A549 (cell line): Measurements from ENCODE around the gene PLCB2.

Source experiments
- BHLHE40 ChIP-seq: IDR thresholded peaks from 2 replicates; pipeline ENCODE4 v1.6.1; 2012; ENCODE audit warnings: low read depth, low read length, inconsistent platforms
- CHD2 ChIP-seq: fragments of 150-350 bp; IDR thresholded peaks from 2 replicates; pipeline ENCODE4 v1.6.1; 2014; ENCODE audit warnings: low read length; ENCODE audit not compliant: partially characterized antibody
- CTCF ChIP-seq: fragments of >200 bp; sonication (Bioruptor Twin); formaldehyde crosslinking; IDR thresholded peaks from 3 replicates; pipeline ENCODE4 v1.5.1; 2016
- FOSL2 ChIP-seq, 2 experiments: fragments of 450-650 bp in 1 of 2; fragments of >200 bp in 1 of 2; sonication (Bioruptor Twin) in 1 of 2; formaldehyde crosslinking; IDR thresholded peaks; 2 replicates each; pipeline versions ENCODE4 v1.5.0 to v1.6.1; 2016 to 2020; ENCODE audit warnings: mild to moderate bottlenecking in 1 of 2, moderate library complexity in 1 of 2
- HMGXB4 ChIP-seq: fragments of 250-450 bp; sonication (Bioruptor Pico); IDR thresholded peaks from 2 replicates; pipeline ENCODE4 v1.5.0; 2021; ENCODE audit warnings: mild to moderate bottlenecking, moderate library complexity, borderline replicate concordance
- JUN ChIP-seq, 2 experiments: fragments of >200 bp; sonication (Bioruptor Twin); formaldehyde crosslinking; IDR thresholded peaks; 2 replicates in 1 of 2; 3 replicates in 1 of 2; pipeline ENCODE4 v1.6.1; 2016 to 2017
- NPAS2 ChIP-seq: fragments of 250-450 bp; sonication (Bioruptor Pico); IDR thresholded peaks from 2 replicates; pipeline ENCODE4 v1.8.0; 2022; ENCODE audit warnings: mild to moderate bottlenecking, moderate library complexity, borderline replicate concordance
- POLR2A ChIP-seq: IDR thresholded peaks from 2 replicates; pipeline ENCODE4 v1.6.1; 2012; ENCODE audit warnings: mild to moderate bottlenecking, low read length
- RNF2 ChIP-seq: fragments of 200-600 bp; sonication (generic); IDR thresholded peaks from 2 replicates; pipeline ENCODE4 v1.6.1; 2016; ENCODE audit warnings: low read depth, mild to moderate bottlenecking, antibody characterized with exemption, moderate library complexity, borderline replicate concordance
- USF2 ChIP-seq: fragments of 450-650 bp; IDR thresholded peaks from 2 replicates; pipeline ENCODE4 v1.6.1; 2014; ENCODE audit warnings: antibody characterized with exemption
- TF ChIP-seq, protein P1 (sequence below): IDR thresholded peaks from 2 replicates; pipeline ENCODE4 v1.6.1; 2012

- TF ChIP-seq FOSL2 (IDR thresholded peaks at IDR 0.05): no peak
- no peak for TF ChIP-seq FOSL2 (CRISPR knock-in tag; IDR thresholded peaks at IDR 0.05)
- TF ChIP-seq, protein P1, sequence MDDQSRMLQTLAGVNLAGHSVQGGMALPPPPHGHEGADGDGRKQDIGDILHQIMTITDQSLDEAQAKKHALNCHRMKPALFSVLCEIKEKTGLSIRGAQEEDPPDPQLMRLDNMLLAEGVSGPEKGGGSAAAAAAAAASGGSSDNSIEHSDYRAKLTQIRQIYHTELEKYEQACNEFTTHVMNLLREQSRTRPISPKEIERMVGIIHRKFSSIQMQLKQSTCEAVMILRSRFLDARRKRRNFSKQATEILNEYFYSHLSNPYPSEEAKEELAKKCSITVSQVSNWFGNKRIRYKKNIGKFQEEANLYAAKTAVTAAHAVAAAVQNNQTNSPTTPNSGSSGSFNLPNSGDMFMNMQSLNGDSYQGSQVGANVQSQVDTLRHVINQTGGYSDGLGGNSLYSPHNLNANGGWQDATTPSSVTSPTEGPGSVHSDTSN: no peak
- TF ChIP-seq CTCF: no peak
- TF ChIP-seq JUN (IDR thresholded peaks at IDR 0.05): no peak
- no peak for TF ChIP-seq CHD2
- TF ChIP-seq USF2: no peak
- no peak for TF ChIP-seq NPAS2 (CRISPR knock-in tag)
- no peak for TF ChIP-seq RNF2
- no peak for TF ChIP-seq POLR2A
- no peak for TF ChIP-seq HMGXB4 (CRISPR knock-in tag)
- no peak for TF ChIP-seq BHLHE40
Measured at GRCh38 chr15:40248006-40248783, 59.5 kb downstream of the PLCB2 start.
